22Rv1 (cell line): Measurements from ENCODE around the gene THSD4.

Experiments used
- ZFX ChIP-seq: fragments of 450-650 bp; IDR thresholded peaks from 2 replicates; pipeline ENCODE4 v1.6.1; 2017; ENCODE audit warnings: antibody characterized with exemption, borderline replicate concordance
- TF ChIP-seq, protein P1 (sequence below): fragments of 450-650 bp; IDR thresholded peaks from 2 replicates; pipeline ENCODE4 v1.5.1; 2017; ENCODE audit warnings: mild to moderate bottlenecking

DNA sequence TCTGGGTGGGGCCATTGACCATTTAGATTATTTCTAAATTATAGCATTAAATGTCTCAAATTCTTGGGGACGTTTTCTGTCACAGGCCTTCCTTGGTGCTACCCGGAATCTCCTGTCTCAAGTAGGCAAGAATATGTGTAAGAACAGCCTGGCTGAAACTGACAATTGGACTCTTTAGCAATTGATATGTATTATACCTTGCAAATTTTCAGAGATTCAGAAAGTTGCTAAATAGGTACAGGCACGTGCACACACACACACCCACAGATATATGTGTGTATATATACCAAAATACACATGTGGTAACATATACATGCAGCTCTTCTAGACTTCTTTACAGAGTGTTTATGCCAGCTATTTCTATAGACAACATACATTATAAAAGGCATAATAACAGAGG is 481.9 kb downstream of the THSD4 start:
- TF ChIP-seq, protein P1, sequence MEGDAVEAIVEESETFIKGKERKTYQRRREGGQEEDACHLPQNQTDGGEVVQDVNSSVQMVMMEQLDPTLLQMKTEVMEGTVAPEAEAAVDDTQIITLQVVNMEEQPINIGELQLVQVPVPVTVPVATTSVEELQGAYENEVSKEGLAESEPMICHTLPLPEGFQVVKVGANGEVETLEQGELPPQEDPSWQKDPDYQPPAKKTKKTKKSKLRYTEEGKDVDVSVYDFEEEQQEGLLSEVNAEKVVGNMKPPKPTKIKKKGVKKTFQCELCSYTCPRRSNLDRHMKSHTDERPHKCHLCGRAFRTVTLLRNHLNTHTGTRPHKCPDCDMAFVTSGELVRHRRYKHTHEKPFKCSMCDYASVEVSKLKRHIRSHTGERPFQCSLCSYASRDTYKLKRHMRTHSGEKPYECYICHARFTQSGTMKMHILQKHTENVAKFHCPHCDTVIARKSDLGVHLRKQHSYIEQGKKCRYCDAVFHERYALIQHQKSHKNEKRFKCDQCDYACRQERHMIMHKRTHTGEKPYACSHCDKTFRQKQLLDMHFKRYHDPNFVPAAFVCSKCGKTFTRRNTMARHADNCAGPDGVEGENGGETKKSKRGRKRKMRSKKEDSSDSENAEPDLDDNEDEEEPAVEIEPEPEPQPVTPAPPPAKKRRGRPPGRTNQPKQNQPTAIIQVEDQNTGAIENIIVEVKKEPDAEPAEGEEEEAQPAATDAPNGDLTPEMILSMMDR = no peak
- no peak for TF ChIP-seq ZFX
